ENCODE measurements around the gene RTCB. TPM values are rescaled to one million over a fixed set of nuclear protein-coding genes. Genes with fewer than 3 reads are reported as not detected.

RTCB gene
- total RNA-seq, 1 donor from 2014 or later = 76.2 TPM

DNA sequence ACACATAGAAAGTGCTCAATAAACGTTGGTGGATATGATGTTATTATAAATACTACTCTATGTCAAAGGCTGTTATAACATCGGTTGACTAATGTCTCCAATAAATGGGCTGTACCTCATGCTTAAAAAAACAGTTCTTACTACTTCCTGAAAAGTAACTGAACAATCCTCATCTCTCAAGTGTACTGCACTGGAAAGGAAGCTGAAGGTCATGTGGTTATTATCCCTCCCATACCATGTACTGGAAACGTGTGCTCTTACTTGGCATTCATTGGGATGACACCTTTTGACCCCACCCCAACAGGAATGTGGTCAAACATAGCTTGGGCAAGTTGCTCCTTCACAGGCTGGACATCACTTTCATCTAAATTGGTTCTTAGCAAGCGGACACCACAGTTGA is 10.6 kb downstream of the RTCB start:
- Mint-ChIP-seq H3K9me3 (ENCODE audit: unreplicated experiment) (no peaks in the 10 kb centered on the region), H3K27me3 (ENCODE audit: unreplicated experiment) (no peaks in the 10 kb centered on the region), H3K36me3 (ENCODE audit: unreplicated experiment) (peaks cover 65% of the 10 kb centered on the region), H3K4me3 (ENCODE audit: unreplicated experiment) (no peak overlapping the region), H3K4me1 (ENCODE audit: unreplicated experiment) (no peaks in the 10 kb centered on the region), H3K27ac (ENCODE audit: unreplicated experiment) (no peak overlapping the region)
- TF ChIP-seq CTCF (IDR thresholded peaks at IDR 0.05) = no peak
- DNase-seq (ENCODE audit: extremely low spot score, unreplicated experiment) = no peak

DNA sequence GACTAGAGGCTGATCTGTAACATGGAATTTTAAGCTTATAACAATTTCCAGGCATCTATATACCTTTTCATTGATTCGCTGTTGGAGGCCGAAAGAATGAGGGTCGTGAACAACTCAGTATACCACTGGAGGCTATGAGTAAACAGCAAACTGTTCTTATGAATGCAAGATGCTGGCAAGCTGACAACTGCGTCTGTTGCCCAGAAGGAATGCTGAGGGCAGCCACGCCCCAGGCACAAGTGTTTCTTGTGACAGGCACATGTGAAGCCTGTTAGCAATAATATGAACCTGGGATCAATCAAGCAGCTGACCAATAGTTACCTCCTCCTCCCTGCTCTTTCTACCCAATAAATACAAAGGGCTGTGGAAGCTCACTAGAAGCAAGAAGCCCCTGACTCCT is 15.3 kb downstream of the RTCB start:
- H3K9me3 Mint-ChIP-seq (ENCODE audit: unreplicated experiment) = no peaks in the 10 kb centered on the region
- DNase-seq (ENCODE audit: extremely low spot score, unreplicated experiment) = no peak

DNA sequence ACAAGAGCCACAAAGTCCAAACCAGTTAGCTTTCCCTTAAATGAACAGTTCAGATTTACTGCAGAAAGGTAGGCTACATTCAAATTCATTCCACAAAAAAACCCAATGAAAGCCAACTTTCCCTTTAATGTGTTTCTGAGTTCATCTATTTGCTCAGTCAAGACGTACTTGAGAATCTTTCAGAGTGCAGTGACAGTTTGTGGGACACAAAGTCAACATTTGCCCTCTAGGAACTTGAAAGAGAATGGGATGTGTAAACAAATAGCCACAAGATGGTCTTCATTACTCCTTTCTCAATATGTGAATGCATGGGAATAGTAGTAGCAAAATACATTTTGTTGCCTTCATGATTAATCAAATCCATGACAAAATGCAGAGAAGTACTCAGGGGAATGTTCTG is 15.8 kb downstream of the RTCB start:
- Mint-ChIP-seq H3K4me1 (ENCODE audit: unreplicated experiment) (no peaks in the 10 kb centered on the region), H3K4me3 (ENCODE audit: unreplicated experiment) (no peak overlapping the region), H3K27ac (ENCODE audit: unreplicated experiment) (no peak overlapping the region), H3K36me3 (ENCODE audit: unreplicated experiment) (peaks cover 73% of the 10 kb centered on the region), H3K9me3 (ENCODE audit: unreplicated experiment) (no peaks in the 10 kb centered on the region), H3K27me3 (ENCODE audit: unreplicated experiment) (no peaks in the 10 kb centered on the region)
- DNase-seq (ENCODE audit: extremely low spot score, unreplicated experiment) = no peak
- no peak for TF ChIP-seq CTCF (IDR thresholded peaks at IDR 0.05)

More for the DNA sequence above, 15.3 kb downstream of the RTCB start:
- H3K27me3 Mint-ChIP-seq (ENCODE audit: unreplicated experiment) = no peaks in the 10 kb centered on the region
- no peak overlapping the region for H3K27ac Mint-ChIP-seq (ENCODE audit: unreplicated experiment)
- H3K4me3 Mint-ChIP-seq (ENCODE audit: unreplicated experiment) = no peak overlapping the region
- H3K36me3 Mint-ChIP-seq (ENCODE audit: unreplicated experiment) = peaks cover 77% of the 10 kb centered on the region
- no peak for TF ChIP-seq CTCF (IDR thresholded peaks at IDR 0.05)
- H3K4me1 Mint-ChIP-seq (ENCODE audit: unreplicated experiment) = no peaks in the 10 kb centered on the region

DNA sequence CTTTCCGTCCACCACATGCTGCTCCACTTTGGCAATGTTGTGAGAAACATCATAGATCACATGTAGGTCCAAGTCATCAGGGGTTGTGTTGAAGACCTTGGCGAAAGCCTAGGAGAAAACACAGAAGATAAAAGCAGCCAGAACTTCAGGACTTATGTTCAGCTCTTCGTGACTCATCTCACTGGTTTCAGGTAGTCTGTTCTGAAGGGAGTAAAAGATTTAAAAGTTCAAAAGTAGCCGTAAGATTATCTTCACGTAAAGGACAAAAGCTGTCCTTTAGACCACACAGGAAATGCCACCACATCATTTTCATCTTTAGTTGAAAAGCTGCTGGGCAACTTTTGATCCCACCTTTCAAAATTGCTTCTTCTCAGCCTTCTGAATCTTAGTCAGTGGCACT is 16.9 kb downstream of the RTCB start:
- peaks cover 65% of the 10 kb centered on the region for H3K36me3 Mint-ChIP-seq (ENCODE audit: unreplicated experiment)
- TF ChIP-seq CTCF (IDR thresholded peaks at IDR 0.05) = no peak
- no peaks in the 10 kb centered on the region for H3K9me3 Mint-ChIP-seq (ENCODE audit: unreplicated experiment)
- no peak for DNase-seq (ENCODE audit: extremely low spot score, unreplicated experiment)
- H3K27me3 Mint-ChIP-seq (ENCODE audit: unreplicated experiment) = no peaks in the 10 kb centered on the region
- H3K4me1 Mint-ChIP-seq (ENCODE audit: unreplicated experiment) = no peaks in the 10 kb centered on the region
- H3K4me3 Mint-ChIP-seq (ENCODE audit: unreplicated experiment) = no peak overlapping the region
- H3K27ac Mint-ChIP-seq (ENCODE audit: unreplicated experiment) = no peak overlapping the region

- H3K36me3 Mint-ChIP-seq (ENCODE audit: unreplicated experiment) = peaks cover 63% of the 10 kb centered on the region
- no peak overlapping the region for H3K27ac Mint-ChIP-seq (ENCODE audit: unreplicated experiment)
- H3K27me3 Mint-ChIP-seq (ENCODE audit: unreplicated experiment) = no peaks in the 10 kb centered on the region
- no peaks in the 10 kb centered on the region for H3K4me1 Mint-ChIP-seq (ENCODE audit: unreplicated experiment)
- peak; percentile 45 for TF ChIP-seq CTCF (IDR thresholded peaks at IDR 0.05)
- DNase-seq (ENCODE audit: extremely low spot score, unreplicated experiment) = no peak
- H3K4me3 Mint-ChIP-seq (ENCODE audit: unreplicated experiment) = no peak overlapping the region
- H3K9me3 Mint-ChIP-seq (ENCODE audit: unreplicated experiment) = no peaks in the 10 kb centered on the region
Measured at GRCh38 chr22:32389685-32390084, 22.4 kb downstream of the RTCB start.
